Colonic mucosa (tissue), 4 donors: Measurements from ENCODE around the gene ANO2. TPM values are rescaled to one million over a fixed set of nuclear protein-coding genes. Genes with fewer than 3 reads are reported as not detected.

Source experiments
- DNase-seq: peaks from one replicate; pipeline ENCODE4 v3.0.0-alpha.2; 2020
- H3K27ac ChIP-seq: fragments of 200-600 bp; one replicate; pipeline ENCODE4 v1.8.0; 2021
- H3K27me3 ChIP-seq: fragments of 200-600 bp; one replicate; pipeline ENCODE4 v1.8.0; 2021
- H3K36me3 ChIP-seq: fragments of 200-600 bp; one replicate; pipeline ENCODE4 v1.8.0; 2021
- H3K4me1 ChIP-seq: fragments of 200-600 bp; one replicate; pipeline ENCODE4 v1.8.0; 2021; ENCODE audit warnings: mild to moderate bottlenecking
- H3K4me3 ChIP-seq: fragments of 200-600 bp; one replicate; pipeline ENCODE4 v1.8.0; 2021
- H3K9ac ChIP-seq, 2 donors: one replicate each; pipeline ENCODE4 v1.7.0; 2013; ENCODE audit warnings: control low read depth in 2 of 2, low read depth in 2 of 2, low read length in 2 of 2
- H3K9me3 ChIP-seq: fragments of 200-600 bp; one replicate; pipeline ENCODE4 v1.8.0; 2021
- CTCF ChIP-seq: fragments of 200-600 bp; IDR thresholded peaks from one replicate; pipeline ENCODE4 v1.8.0; 2022; ENCODE audit warnings: antibody characterized with exemption, mild to moderate bottlenecking
- intact Hi-C: fragments of 100-400 bp; cut with DNase I; formaldehyde crosslinking; loops from one replicate; pipeline ENCODE4 v1.14.1; 2022
- total RNA-seq, 2 donors: library from RNA; stranded (reverse); fragmentation: NEBNext Ultra II Directional in 1 of 2; extraction: Animal tissue kit (Norgen Biotek cat#: 25700) in 1 of 2; gene quantifications; one replicate each; pipeline ENCODE4 v1.2.1, GENCODE V29; 2021
- donor health status: healthy.
- donor health status: DM: no; HTN: no; CAD: no.
- donor health status: DM: no; HTN: no; CAD: no.

Gene ANO2
- total RNA-seq, 2 donors from 2014 or later = 1.1 to 2.2 TPM

GRCh38 chr12:5737778-5738177 is 207.3 kb downstream of the ANO2 start:
- no peaks in the 10 kb centered on the region for H3K27me3 ChIP-seq
- no peak for TF ChIP-seq CTCF
- no peak overlapping the region for H3K27ac ChIP-seq
- H3K9ac ChIP-seq = no peak overlapping the region
- no peak for DNase-seq
- H3K36me3 ChIP-seq = no peaks in the 10 kb centered on the region
- H3K4me1 ChIP-seq = no peaks in the 10 kb centered on the region
- H3K9me3 ChIP-seq = no peaks in the 10 kb centered on the region
- H3K4me3 ChIP-seq = no peak overlapping the region
- intact Hi-C loops = no loop called here

- Histone ChIP-seq H3K4me1 (no peaks in the 10 kb centered on the region), H3K27me3 (no peaks in the 10 kb centered on the region), H3K4me3 (no peak overlapping the region), H3K27ac (no peak overlapping the region), H3K9me3 (no peaks in the 10 kb centered on the region), H3K36me3 (no peaks in the 10 kb centered on the region), H3K9ac (no peak overlapping the region)
- intact Hi-C loops = no loop called here
- DNase-seq = no peak
- TF ChIP-seq CTCF = no peak
Measured at GRCh38 chr12:5736527-5736926, 208.5 kb downstream of the ANO2 start.

GRCh38 chr12:5736016-5736415 is 209.0 kb downstream of the ANO2 start:
- intact Hi-C loops = no loop called here
- Histone ChIP-seq H3K27me3 (no peaks in the 10 kb centered on the region), H3K27ac (no peak overlapping the region), H3K4me3 (no peak overlapping the region), H3K4me1 (no peaks in the 10 kb centered on the region), H3K36me3 (no peaks in the 10 kb centered on the region), H3K9ac (no peak overlapping the region), H3K9me3 (no peaks in the 10 kb centered on the region)
- DNase-seq = no peak
- no peak for TF ChIP-seq CTCF

- H3K9me3 ChIP-seq = no peaks in the 10 kb centered on the region
- TF ChIP-seq CTCF = no peak
- H3K4me3 ChIP-seq = no peak overlapping the region
- intact Hi-C loops = no loop called here
- H3K27ac ChIP-seq = no peak overlapping the region
- H3K9ac ChIP-seq = no peak overlapping the region
- DNase-seq = no peak
- no peaks in the 10 kb centered on the region for H3K36me3 ChIP-seq
- H3K27me3 ChIP-seq = no peaks in the 10 kb centered on the region
- no peaks in the 10 kb centered on the region for H3K4me1 ChIP-seq
Measured at GRCh38 chr12:5733916-5734315, 211.1 kb downstream of the ANO2 start.

- Histone ChIP-seq H3K36me3 (no peaks in the 10 kb centered on the region), H3K27ac (no peak overlapping the region), H3K9me3 (no peaks in the 10 kb centered on the region), H3K9ac (no peak overlapping the region), H3K4me3 (no peak overlapping the region), H3K4me1 (no peaks in the 10 kb centered on the region), H3K27me3 (no peaks in the 10 kb centered on the region)
- no peak for TF ChIP-seq CTCF
- no peak for DNase-seq
- intact Hi-C loops = no loop called here
Measured at GRCh38 chr12:5733136-5733755, 211.8 kb downstream of the ANO2 start.
